GM12873 (cell line): ENCODE data around the gene RIN1.

Experiments used
- TF ChIP-seq, protein P1 (sequence below): IDR thresholded peaks from 2 replicates; pipeline ENCODE4 v1.5.1; 2012; ENCODE audit warnings: low read depth, mild to moderate bottlenecking, moderate library complexity, low read length, control low read depth; ENCODE audit not compliant: insufficient read depth; ENCODE audit errors: missing control alignments

The RIN1 gene

DNA sequence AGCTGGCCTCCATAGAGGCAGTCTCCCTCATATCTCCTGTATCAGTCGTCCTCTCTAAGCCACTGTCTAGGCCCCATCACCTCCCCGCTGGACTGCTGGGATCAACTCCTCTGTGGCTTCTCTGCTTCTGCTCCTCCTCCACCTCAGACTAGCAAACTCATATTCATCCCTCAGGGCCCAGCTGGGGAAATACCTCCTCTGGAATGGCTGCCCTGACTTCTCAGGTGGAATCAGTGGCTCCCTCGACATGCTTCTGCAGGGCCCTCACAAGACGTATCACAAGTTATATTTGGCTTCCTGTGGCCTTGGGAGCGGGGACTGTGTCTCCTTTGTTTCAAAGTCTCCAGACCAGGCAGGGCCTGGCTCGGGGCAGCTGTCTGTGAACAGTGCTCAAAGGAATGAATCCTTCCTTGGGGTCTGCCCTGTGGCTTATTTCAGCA lies 25.3 kb upstream of the RIN1 start:
- TF ChIP-seq, protein P1, sequence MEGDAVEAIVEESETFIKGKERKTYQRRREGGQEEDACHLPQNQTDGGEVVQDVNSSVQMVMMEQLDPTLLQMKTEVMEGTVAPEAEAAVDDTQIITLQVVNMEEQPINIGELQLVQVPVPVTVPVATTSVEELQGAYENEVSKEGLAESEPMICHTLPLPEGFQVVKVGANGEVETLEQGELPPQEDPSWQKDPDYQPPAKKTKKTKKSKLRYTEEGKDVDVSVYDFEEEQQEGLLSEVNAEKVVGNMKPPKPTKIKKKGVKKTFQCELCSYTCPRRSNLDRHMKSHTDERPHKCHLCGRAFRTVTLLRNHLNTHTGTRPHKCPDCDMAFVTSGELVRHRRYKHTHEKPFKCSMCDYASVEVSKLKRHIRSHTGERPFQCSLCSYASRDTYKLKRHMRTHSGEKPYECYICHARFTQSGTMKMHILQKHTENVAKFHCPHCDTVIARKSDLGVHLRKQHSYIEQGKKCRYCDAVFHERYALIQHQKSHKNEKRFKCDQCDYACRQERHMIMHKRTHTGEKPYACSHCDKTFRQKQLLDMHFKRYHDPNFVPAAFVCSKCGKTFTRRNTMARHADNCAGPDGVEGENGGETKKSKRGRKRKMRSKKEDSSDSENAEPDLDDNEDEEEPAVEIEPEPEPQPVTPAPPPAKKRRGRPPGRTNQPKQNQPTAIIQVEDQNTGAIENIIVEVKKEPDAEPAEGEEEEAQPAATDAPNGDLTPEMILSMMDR: no peak

DNA sequence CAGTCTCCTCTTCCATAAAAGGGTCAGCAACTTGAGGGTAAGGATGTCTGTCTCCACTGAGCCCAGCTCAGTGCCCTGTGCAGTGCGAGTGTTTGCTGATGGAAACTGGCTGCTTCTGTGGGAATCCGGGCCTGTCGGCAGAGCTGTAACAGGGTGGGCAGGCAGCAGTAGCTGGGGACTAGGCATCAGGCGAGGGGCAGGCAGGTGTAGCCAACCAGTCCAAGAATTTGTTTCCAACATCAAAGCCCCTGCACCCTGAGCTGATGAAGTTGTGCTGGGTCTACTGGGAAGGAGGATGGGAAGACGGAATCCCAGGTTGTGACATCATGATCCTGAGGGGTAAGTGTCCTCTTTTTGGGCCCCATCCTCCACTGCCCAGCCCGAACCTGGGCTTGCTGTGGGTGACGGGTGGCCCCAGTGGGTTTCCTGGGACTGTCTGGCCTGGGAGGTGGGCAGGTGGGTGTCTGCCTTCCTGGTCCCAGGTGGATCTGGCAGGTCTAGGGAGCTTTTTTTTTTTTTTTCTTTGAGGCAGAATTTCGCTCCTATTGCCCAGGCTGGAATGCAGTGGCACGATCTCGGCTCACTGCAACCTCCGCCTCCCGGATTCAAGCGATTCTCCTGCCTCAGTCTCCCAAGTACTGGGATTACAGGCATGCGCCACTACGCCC lies 24.3 kb upstream of the RIN1 start:
- TF ChIP-seq, protein P1: no peak

DNA sequence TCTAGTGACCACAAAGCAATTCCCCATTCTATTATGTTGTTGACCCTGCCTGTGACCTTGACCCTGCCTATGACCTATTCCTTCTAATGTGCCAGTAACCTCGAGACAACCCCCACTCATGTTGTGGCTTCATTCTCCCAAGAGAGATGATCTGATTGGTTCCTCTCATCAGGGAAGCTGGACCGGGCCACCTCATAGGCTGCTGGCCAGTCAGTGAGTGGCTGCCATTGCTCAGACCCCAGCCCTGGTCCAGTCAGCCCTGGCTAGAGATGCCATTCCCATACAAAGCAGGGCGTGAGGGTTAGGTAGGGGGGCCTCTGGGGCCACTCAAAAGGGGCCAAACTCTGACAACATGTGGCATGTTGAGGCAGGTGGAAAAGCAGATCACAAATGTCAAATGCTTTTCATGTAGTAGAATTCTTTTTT lies 23.4 kb upstream of the RIN1 start:
- TF ChIP-seq, protein P1: no peak

DNA sequence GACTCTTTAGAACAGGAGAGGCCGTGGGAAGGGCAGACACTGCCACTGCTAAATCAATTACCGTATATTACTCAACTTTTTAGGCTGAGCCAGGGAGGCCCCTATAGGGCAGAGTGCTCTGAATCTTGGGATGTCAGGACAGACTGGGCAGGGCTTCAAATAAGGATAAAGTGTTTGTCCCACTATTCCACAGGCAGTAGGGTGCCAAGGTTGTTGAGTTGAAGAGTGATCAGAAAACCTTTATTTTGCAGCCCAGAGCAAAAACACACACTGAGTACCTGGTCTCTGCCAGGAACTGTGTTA lies 12.8 kb upstream of the RIN1 start:
- TF ChIP-seq, protein P1: no peak

DNA sequence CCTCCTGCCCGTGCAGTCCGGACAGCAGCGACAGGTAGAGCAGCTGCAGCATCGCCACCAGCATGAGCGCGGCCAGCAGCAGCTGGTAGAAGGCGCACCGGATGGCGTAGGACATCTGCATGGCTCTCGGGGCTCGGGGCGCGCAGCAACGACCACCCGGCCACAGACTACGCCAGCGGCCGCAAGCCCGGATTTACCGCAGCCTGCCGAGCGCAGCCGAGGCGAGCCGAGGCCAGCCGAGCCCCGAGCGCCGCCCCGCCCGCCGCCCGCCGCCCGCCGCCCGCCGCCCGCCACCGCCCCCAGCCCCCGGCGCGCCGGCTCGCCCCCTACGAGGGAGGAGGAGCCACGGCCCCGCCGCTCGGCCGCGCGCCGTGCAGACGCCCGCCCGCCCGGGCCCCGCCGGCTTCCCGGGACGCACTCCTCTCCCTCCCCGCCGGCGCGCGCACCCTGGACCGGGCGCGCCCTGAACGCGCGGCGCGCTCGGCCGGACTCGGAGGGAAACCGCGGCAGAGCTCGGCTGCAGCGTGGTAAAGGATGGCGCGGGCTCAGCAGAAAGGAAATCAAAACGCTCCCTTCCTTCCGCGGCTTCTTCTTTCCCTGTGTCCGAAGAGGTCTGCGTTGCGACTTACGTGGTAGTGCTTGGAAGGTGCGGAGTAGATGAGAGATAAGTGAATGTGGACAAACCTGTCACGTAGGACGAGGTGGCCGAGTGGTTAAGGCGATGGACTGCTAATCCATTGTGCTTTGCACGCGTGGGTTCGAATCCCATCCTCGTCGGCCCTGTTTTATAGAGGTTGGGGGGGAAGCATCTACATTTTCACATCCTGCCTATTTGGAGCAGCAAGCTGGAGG lies 11.4 kb upstream of the RIN1 start, which contains the start of gene B4GAT1:
TSS of gene B4GAT1 (minus strand) at position 205 of the 852 bp plus-strand sequence. CDS start at position 121, 84 bp downstream.
- TF ChIP-seq, protein P1: no peak

DNA sequence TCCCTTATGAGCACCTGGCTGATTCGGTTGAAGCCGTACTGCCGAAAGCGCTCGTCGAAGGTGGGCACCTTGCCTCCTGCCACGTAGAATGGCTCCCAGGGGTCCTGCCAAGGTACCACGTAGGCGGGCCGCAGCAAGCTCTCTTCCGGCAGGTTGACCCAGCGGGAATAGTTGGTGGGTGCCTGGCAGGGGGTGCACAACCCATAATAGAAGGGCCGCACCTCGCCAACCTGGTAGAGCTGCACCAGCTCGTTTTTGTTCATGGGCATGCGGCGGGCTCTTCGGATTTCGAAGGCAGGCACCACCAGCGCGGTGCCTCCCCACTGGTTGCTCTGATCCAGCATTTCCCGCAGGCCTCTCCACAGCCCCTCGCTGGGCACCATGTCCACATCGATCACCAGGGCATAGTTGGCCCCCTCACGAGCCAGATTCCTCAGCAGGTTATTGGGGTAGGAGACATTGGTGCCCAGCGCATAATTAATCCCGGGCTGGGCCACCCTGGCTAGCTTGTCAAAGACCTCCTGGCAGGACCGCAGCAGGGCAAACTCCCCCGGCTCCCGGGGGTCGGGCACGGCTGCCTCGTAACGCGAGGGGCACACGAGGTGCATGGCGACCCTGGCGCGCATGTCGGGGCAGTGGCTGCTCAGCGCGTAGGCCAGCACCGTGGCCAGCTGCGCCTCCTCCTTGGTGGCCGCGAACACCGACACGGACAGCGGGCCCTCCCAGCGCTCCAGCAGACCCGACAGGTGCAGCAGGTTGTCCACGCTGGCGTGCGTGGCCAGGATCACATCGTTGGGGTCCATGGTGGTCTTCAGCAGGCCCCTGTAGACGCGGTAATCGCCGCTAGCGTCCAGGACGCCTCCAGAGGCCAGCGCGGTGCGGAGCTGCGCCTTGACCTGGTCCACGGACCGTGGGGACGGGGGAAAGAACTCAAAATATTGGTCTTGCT lies 10.5 kb upstream of the RIN1 start:
- TF ChIP-seq, protein P1: no peak
